COR-L47 (cell line): ENCODE measurements around the gene ADORA1.
A peak's percentile ranks its signal among the peaks of the same experiment; 100 is the strongest.

Source experiments
- DNase-seq: peaks from one replicate; lab custom pipeline; 2025; lab: John Stamatoyannopoulos, UW

ADORA1 gene

DNA sequence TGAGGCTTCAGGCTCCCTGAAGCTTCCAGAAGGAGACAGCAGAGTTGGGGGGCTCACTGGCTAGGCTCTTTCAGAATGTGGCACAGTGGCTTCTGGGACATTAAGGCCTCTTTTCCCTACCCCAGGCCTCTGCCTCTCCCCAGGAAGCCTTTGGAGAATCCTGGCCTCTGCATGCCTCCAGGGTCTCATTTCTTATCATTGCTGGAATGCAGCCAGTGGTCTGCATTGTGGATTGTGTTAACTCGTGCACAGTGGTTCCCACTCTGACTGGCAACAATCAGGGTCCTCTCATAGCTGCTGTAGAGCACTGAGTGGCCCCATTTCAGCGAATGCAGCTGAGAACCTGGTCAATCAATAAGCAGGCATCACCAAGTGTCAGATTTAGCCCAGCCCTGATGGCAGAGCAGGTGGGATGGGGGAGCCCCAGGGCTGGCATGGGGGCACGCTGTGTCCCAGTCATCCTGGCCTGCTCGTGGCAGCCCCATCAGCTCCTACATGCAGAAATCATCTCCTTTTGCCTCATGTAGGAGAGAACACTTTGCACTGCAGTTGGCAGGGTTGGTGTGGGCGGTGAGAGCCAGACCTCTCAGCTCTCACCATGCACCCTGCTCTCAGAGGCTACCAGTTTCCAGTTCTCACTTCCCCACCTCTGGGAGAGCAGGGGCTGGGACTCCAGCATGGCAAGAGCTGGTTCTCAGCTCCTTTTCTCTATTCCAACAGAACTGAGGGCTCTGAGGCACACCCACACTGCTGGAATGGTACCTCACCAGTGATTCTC is 13.4 kb downstream of the ADORA1 start:
- DNase-seq: no peak

- no peak for DNase-seq
Observed at GRCh38 chr1:203142124-203142523, 14.6 kb downstream of the ADORA1 start.

- DNase-seq: peak; percentile 88
Observed at GRCh38 chr1:203142684-203143408, 15.3 kb downstream of the ADORA1 start.

- no peak for DNase-seq
Observed at GRCh38 chr1:203143641-203144040, 16.1 kb downstream of the ADORA1 start.

DNA sequence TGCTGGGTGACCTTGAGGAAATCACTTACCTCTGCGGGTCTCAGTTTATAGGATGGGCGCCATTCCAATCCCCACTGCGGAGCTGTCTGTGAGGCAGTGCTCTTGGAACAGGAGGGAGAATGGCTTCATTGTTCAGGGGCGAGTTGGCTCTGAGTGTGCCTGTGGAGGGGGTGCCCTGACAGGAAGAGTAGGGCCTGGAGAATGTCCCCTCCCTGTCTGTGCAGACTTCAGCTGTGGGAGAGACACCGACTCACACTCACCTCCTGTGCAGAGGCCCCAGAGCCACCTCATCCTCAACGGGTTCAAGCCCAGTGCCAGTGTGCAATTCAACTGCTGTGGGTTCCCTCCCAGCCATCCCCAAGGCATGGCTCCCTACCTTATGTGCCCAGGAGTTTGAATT is 17.1 kb downstream of the ADORA1 start:
- no peak for DNase-seq

DNA sequence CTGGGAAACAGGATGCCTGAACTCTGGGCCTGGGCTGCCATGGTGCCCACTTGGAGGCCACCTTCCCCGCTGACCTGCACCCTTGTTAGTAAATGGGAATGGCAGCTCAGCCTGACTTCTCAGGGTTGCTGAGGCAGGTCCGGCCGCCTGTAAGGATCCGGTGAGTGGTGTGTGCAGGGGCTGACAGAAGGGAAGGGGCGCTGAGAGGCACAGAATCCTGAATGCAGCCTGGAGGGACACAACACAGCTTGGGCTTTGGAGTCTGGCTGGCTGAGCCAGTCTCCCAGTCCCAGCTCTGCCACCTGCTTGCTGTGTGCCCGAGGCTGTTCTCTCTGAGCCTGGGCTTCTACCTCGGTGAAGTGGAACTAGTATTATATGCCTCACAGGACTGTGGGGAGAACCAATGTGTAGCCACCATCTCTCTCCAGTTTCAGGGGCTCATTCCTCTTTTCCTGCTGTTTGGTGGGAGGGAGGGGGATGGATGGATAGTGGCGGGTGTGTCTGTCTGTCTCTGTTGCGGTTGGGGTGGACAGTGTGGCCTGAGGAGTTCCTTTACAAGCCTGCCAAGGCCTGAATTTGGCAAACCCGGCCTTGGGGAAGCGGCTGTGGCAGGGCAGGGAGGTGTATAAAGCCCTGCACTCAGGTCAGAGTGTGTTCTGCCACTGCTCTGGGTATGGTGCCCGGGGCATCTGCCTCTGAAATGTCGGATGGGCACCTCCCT is 18.0 kb downstream of the ADORA1 start:
- no peak for DNase-seq

- no peak for DNase-seq
Observed at GRCh38 chr1:203146042-203146369, 18.5 kb downstream of the ADORA1 start.

DNA sequence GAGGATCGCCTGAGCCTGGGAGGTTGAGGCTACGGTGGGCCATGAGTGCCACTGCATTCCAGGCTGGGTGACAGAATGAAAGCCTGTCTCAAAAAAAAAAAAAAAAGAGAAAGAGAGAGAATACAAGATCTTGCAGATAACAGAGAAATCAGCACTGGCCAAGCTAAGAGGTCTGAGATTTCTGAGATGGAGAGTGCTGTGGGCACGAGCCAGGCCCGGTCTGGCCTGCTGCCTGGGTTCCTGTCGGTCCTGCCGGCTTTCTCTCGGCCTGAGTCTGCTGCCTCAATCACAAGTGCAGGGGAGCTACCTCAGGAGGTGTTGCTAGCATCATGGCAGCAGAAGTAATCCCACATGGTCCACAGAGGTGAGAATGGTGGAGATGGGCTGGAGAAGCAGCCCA is 19.0 kb downstream of the ADORA1 start:
- no peak for DNase-seq

GRCh38 chr1:203147376-203147775 is 19.9 kb downstream of the ADORA1 start:
- no peak for DNase-seq

DNA sequence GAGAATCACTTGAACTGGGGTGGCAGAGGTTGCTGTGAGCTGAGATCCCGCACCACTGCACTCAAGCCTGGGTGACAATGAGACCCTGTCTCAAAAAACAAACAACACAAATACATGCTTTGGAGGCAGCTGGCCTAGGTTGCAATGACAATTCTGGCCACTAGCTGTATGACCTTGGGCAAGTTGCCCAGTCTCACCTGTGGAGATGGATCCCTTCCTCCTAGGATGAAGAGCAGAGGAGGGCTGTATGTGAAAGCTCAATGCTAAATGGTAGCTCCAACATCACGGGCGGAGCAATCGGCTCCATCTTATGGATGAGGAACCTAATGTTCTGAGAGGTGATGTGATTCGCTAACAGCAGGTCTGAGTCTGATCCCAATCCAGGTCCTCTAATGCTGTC is 20.6 kb downstream of the ADORA1 start:
- DNase-seq: peak; percentile 33

DNA sequence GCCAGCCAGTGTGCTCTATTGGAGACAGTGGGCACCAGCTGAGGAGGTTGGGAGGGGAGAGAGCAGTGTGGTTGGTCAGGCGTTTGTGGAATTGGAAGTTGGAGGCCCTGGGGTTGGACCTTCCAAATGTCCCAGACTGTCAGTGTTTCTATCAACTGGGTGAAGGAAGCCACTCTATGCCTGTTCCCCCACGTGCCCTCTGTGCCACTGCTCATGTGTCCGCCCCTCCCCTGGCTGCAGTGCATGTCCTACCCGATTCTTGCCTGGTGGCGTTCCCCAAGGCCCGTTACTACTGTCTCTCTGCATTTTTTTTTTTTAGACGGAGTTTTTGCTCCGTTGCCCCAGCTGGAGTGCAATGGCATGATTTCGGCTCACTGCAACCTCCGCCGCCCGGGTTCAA is 21.1 kb downstream of the ADORA1 start:
- DNase-seq: no peak

- no peak for DNase-seq
Observed at GRCh38 chr1:203149188-203149840, 21.8 kb downstream of the ADORA1 start.

- no peak for DNase-seq
Observed at GRCh38 chr1:203150511-203151297, 23.2 kb downstream of the ADORA1 start.

GRCh38 chr1:203151362-203152157 is 24.0 kb downstream of the ADORA1 start:
- no peak for DNase-seq

GRCh38 chr1:203152158-203153034 is 24.9 kb downstream of the ADORA1 start:
- no peak for DNase-seq

DNA sequence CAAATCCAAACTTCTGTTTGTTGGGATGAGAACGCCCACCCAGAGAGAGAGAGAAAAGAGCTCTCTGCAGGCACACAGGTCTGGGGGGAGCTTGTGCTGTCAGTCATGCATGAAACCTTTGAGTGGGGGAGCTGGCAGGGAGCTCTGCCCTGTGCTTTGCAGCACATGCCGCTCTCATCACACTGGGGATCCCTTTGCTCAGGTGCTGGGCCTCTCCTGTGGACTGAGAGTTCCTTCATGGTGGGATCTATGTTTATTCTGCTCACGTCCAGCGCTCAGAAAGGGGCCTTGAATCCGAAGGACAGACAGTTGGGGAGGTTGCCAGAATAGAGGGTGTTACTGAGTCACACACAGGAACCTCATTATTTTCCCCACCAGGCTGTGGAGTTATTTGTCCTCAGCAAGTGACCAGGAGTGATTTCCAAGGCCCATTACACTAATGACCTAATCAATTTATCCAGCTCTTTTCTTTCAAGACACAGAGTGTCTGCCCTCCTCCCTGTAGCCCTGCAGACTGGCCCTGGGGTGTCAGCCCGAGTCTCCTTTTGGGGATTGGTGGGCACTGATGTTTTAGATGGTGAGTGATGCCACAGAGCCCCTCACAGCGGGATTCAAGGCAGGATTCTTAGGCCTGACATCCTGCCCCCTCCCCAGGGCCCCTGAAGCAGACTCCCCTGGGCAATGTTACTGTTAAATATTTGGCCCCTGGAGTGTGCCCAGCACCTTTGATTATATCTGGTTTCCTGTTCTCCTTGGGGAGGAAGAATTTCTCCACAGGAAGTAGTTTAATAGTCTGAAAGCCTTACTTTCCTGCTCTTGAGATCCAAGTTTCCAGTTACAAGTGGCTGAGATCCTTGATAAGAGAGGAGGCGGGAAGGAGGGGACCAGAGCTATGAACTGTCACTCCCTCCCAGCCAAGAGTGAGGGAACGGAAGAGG is 25.8 kb downstream of the ADORA1 start:
- no peak for DNase-seq

GRCh38 chr1:203153989-203154821 is 26.7 kb downstream of the ADORA1 start:
- no peak for DNase-seq

- DNase-seq: no peak
Observed at GRCh38 chr1:203156280-203156679, 28.8 kb downstream of the ADORA1 start.
